H9 (cell line): Measurements from ENCODE around the gene PLD1. TPM values are rescaled to one million over a fixed set of nuclear protein-coding genes. Genes with fewer than 3 reads are reported as not detected.

Experiments used
- DNase-seq: peaks from one replicate; pipeline ENCODE4 v3.0.0-alpha.2; 2017
- H2AFZ ChIP-seq: one replicate; pipeline ENCODE4 v1.6.1; 2013; ENCODE audit warnings: mild to moderate bottlenecking, low read length, control low read depth, moderate library complexity
- H2AK5ac ChIP-seq: 2 replicates; pipeline ENCODE4 v1.6.1; 2013; ENCODE audit warnings: low read length, control low read depth, mixed read lengths; ENCODE audit not compliant: insufficient read length
- H2BK120ac ChIP-seq: one replicate; pipeline ENCODE4 v1.6.1; 2013; ENCODE audit warnings: low read depth, mild to moderate bottlenecking, low read length, control low read depth, inconsistent platforms; ENCODE audit not compliant: poor library complexity, severe bottlenecking
- H2BK12ac ChIP-seq: 2 replicates; pipeline ENCODE4 v1.6.1; 2013; ENCODE audit warnings: low read length, control low read depth, mixed read lengths, low read depth; ENCODE audit not compliant: insufficient read length
- H2BK15ac ChIP-seq: 2 replicates; pipeline ENCODE4 v1.6.1; 2013; ENCODE audit warnings: low read depth, low read length, control low read depth
- H2BK20ac ChIP-seq: one replicate; pipeline ENCODE4 v1.6.1; 2013; ENCODE audit warnings: low read depth, mild to moderate bottlenecking, low read length, control low read depth, inconsistent platforms; ENCODE audit not compliant: poor library complexity, severe bottlenecking
- H2BK5ac ChIP-seq: 2 replicates; pipeline ENCODE4 v1.6.1; 2013; ENCODE audit warnings: low read length, control low read depth, mixed read lengths; ENCODE audit not compliant: insufficient read length
- H3K14ac ChIP-seq: 2 replicates; pipeline ENCODE4 v1.6.1; 2013; ENCODE audit warnings: low read length, control low read depth; ENCODE audit not compliant: insufficient read depth
- H3K18ac ChIP-seq: 2 replicates; pipeline ENCODE4 v1.6.1; 2013; ENCODE audit warnings: low read depth, mild to moderate bottlenecking, mixed read lengths, low read length, control low read depth; ENCODE audit not compliant: insufficient read length
- H3K23ac ChIP-seq: 2 replicates; pipeline ENCODE4 v1.6.1; 2013; ENCODE audit warnings: low read length, control low read depth, mixed read lengths, low read depth; ENCODE audit not compliant: insufficient read length
- H3K23me2 ChIP-seq: 2 replicates; pipeline ENCODE4 v1.6.1; 2013; ENCODE audit warnings: low read depth, mild to moderate bottlenecking, mixed read lengths, low read length, control low read depth; ENCODE audit not compliant: insufficient read length, poor library complexity, severe bottlenecking
- H3K27ac ChIP-seq: 2 replicates; pipeline ENCODE4 v1.5.1; 2013; ENCODE audit warnings: low read length, control low read depth, mixed read lengths, low read depth; ENCODE audit not compliant: insufficient read length
- H3K27me3 ChIP-seq: 2 replicates; pipeline ENCODE4 v1.6.1; 2013; ENCODE audit warnings: low read length, control low read depth, inconsistent platforms; ENCODE audit not compliant: insufficient read depth
- H3K4ac ChIP-seq: 2 replicates; pipeline ENCODE4 v1.6.1; 2013; ENCODE audit warnings: low read depth, mild to moderate bottlenecking, control low read depth, inconsistent platforms, low read length, moderate library complexity
- H3K4me1 ChIP-seq: 2 replicates; pipeline ENCODE4 v1.6.1; 2013; ENCODE audit warnings: low read length, control low read depth, inconsistent platforms; ENCODE audit not compliant: insufficient read depth
- H3K4me2 ChIP-seq: 2 replicates; pipeline ENCODE4 v1.6.1; 2013; ENCODE audit warnings: low read length, control low read depth, mixed read lengths; ENCODE audit not compliant: insufficient read length, insufficient read depth
- H3K56ac ChIP-seq: 2 replicates; pipeline ENCODE4 v1.6.1; 2013; ENCODE audit warnings: low read depth, mild to moderate bottlenecking, mixed read lengths, low read length, control low read depth; ENCODE audit not compliant: insufficient read length
- H3K79me1 ChIP-seq: 2 replicates; pipeline ENCODE4 v1.6.1; 2013; ENCODE audit warnings: low read depth, mild to moderate bottlenecking, moderate library complexity, low read length, control low read depth, inconsistent platforms; ENCODE audit not compliant: insufficient read depth, poor library complexity, severe bottlenecking
- H3K79me2 ChIP-seq: 2 replicates; pipeline ENCODE4 v1.6.1; 2013; ENCODE audit warnings: low read length, control low read depth, inconsistent platforms; ENCODE audit not compliant: insufficient read depth
- H3K9ac ChIP-seq: 2 replicates; pipeline ENCODE4 v1.6.1; 2013; ENCODE audit warnings: low read length, control low read depth, mixed read lengths; ENCODE audit not compliant: insufficient read length; ENCODE audit errors: extremely low read depth
- H3K9me3 ChIP-seq: one replicate; pipeline ENCODE4 v1.6.1; 2013; ENCODE audit warnings: low read depth, low read length, inconsistent platforms; ENCODE audit not compliant: control insufficient read depth
- H3T11ph ChIP-seq: one replicate; pipeline ENCODE4 v1.6.1; 2013; ENCODE audit warnings: mild to moderate bottlenecking, low read length, control low read depth, inconsistent platforms
- H4K20me1 ChIP-seq: one replicate; pipeline ENCODE4 v1.6.1; 2013; ENCODE audit not compliant: control insufficient read depth, insufficient read length, insufficient read depth
- H4K5ac ChIP-seq: 2 replicates; pipeline ENCODE4 v1.6.1; 2013; ENCODE audit warnings: low read depth, mild to moderate bottlenecking, mixed read lengths, low read length, control low read depth; ENCODE audit not compliant: insufficient read length
- H4K8ac ChIP-seq: replicated peaks from 2 replicates; pipeline ENCODE4 v1.6.1; 2013; ENCODE audit warnings: low read length, control low read depth, mixed read lengths, low read depth; ENCODE audit not compliant: insufficient read length
- H4K91ac ChIP-seq: 2 replicates; pipeline ENCODE4 v1.6.1; 2013; ENCODE audit warnings: low read depth, mild to moderate bottlenecking, moderate library complexity, mixed read lengths, low read length, control low read depth; ENCODE audit not compliant: insufficient read length
- H3K27ac Mint-ChIP-seq, 3 experiments: 2 replicates in 2 of 3; 3 replicates in 1 of 3; pipeline ENCODE4 v1.8.0; 2020 to 2021; ENCODE audit warnings: mixed read lengths in 3 of 3, mild to moderate bottlenecking in 1 of 3, moderate library complexity in 1 of 3
- H3K27me3 Mint-ChIP-seq: 2 replicates; pipeline ENCODE4 v1.8.0; 2021; ENCODE audit warnings: low read depth, mild to moderate bottlenecking, moderate library complexity, mixed read lengths
- H3K36me3 Mint-ChIP-seq, 3 experiments: 2 replicates in 2 of 3; 3 replicates in 1 of 3; pipeline ENCODE4 v1.8.0; 2020 to 2021; ENCODE audit warnings: low read depth in 3 of 3, mixed read lengths in 3 of 3; ENCODE audit not compliant: insufficient read depth in 1 of 3
- H3K4me1 Mint-ChIP-seq, 2 experiments: 2 replicates each; pipeline ENCODE4 v1.8.0; 2020; ENCODE audit warnings: mixed read lengths in 2 of 2
- H3K4me3 Mint-ChIP-seq, 2 experiments: 2 replicates in 1 of 2; 3 replicates in 1 of 2; pipeline ENCODE4 v1.8.0; 2020 to 2021; ENCODE audit warnings: mild to moderate bottlenecking in 2 of 2, mixed read lengths in 2 of 2, moderate library complexity in 1 of 2
- H3K9me3 Mint-ChIP-seq, 2 experiments: 2 replicates in 1 of 2; 3 replicates in 1 of 2; pipeline ENCODE4 v1.8.0; 2020; ENCODE audit warnings: mild to moderate bottlenecking in 2 of 2, mixed read lengths in 2 of 2, moderate library complexity in 1 of 2
- CTCF ChIP-seq: fragments of 200-600 bp; sonication (generic); conservative IDR thresholded peaks from 3 replicates; pipeline ENCODE4 v1.8.0; 2021; ENCODE audit warnings: antibody characterized with exemption, mild to moderate bottlenecking
- WGBS: extraction: QIAGEN DNeasy Blood & Tissue Kit; methylation state at CpG from one replicate; pipeline ENCODE4 v1.1.7; 2013; ENCODE audit warnings: missing lambda C conversion rate, low lambda C conversion rate, mixed read lengths; ENCODE audit not compliant: insufficient read length; ENCODE audit errors: extremely low coverage; 5-methylcytosine and 5-hydroxymethylcytosine counted together
- total RNA-seq: library from RNA; stranded (reverse); gene quantifications from 2 replicates; pipeline ENCODE4 v1.2.1, GENCODE V29; 2021

The PLD1 gene
- total RNA-seq, 1 experiment from 2014 or later = 1.8 TPM

GRCh38 chr3:171644681-171645080 lies 165.6 kb downstream of the PLD1 start:
- no peaks in the 10 kb centered on the region for H3K4me1 ChIP-seq
- no peak overlapping the region for H4K5ac ChIP-seq
- Mint-ChIP-seq H3K9me3 (no peaks in the 10 kb centered on the region), H3K36me3 (no peaks in the 10 kb centered on the region), H3K4me3 (no peak overlapping the region), H3K27me3 (no peaks in the 10 kb centered on the region), H3K27ac (no peak overlapping the region), H3K4me1 (peaks cover 2 to 6% of the 10 kb centered on the region in 2 experiments; a peak in 3 of 4 replicates)
- H2BK15ac ChIP-seq = no peak overlapping the region
- H3K79me2 ChIP-seq = no peaks in the 10 kb centered on the region
- H2AK5ac ChIP-seq = no peak overlapping the region
- H4K91ac ChIP-seq = no peak overlapping the region
- no peak overlapping the region for H3T11ph ChIP-seq
- no peak overlapping the region for H2BK12ac ChIP-seq
- H3K9ac ChIP-seq = no peak overlapping the region
- no peak overlapping the region for H3K14ac ChIP-seq
- H4K8ac ChIP-seq = no peak overlapping the region
- H3K18ac ChIP-seq = no peak overlapping the region
- no peak overlapping the region for H2BK20ac ChIP-seq
- H3K4me2 ChIP-seq = no peak overlapping the region
- H3K4ac ChIP-seq = no peak overlapping the region
- no peak for TF ChIP-seq CTCF
- H2AFZ ChIP-seq = no peak overlapping the region
- no peak overlapping the region for H3K56ac ChIP-seq
- no peak for DNase-seq
- no peaks in the 10 kb centered on the region for H3K27me3 ChIP-seq
- no peak overlapping the region for H2BK5ac ChIP-seq
- H2BK120ac ChIP-seq = no peak overlapping the region
- H3K79me1 ChIP-seq = no peaks in the 10 kb centered on the region
- no peaks in the 10 kb centered on the region for H3K23me2 ChIP-seq
- no CpG with 5 or more reads among the region's 8 CpGs for WGBS
- H3K23ac ChIP-seq = no peak overlapping the region
- H3K27ac ChIP-seq = no peak overlapping the region
- no peaks in the 10 kb centered on the region for H3K9me3 ChIP-seq
- H4K20me1 ChIP-seq = no peaks in the 10 kb centered on the region
